ENCODE measurements around the gene ATP9B. TPM values are rescaled to one million over a fixed set of nuclear protein-coding genes. Genes with fewer than 3 reads are reported as not detected.

The ATP9B gene
- total RNA-seq, 1 experiment from 2014 or later: 20.9 TPM

DNA sequence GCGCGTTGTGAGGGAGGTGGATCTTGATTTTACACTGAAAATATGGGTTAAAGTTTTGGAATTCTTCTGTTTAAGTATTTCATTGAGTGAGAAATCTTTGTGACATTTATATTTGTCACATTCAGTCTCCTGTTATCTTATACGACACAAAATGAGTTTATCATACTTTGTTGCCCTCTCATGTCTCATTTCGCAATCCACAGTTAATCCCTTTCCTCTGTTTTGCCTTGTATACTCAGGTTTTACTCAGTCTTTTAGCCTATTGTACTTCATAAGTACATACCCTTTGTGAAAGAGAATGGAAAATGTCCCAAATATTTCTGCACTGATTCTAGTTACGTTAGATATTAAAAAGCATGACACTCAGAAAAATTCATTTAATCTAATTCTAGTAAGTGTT is 142.7 kb downstream of the ATP9B start:
- no peak overlapping the region for H3K27ac ChIP-seq (ENCODE audit: insufficient read length, low read depth, low read length)
- no peak overlapping the region for H4K8ac ChIP-seq (replicated peaks; ENCODE audit: insufficient read length, low read depth, low read length)
- H3K4me3 Mint-ChIP-seq: no peak overlapping the region
- H3K4me1 ChIP-seq (ENCODE audit: insufficient read depth, low read length): no peaks in the 10 kb centered on the region
- H3K4me1 Mint-ChIP-seq: no peaks in the 10 kb centered on the region
- no peak overlapping the region for H3K9ac ChIP-seq (ENCODE audit: extremely low read depth, insufficient read length, low read length)
- no peak overlapping the region for H3K18ac ChIP-seq (ENCODE audit: insufficient read length, low read depth, low read length)
- H3K14ac ChIP-seq (ENCODE audit: insufficient read depth, low read length): no peak overlapping the region
- H3T11ph ChIP-seq (ENCODE audit: low read length): no peak overlapping the region
- no peak overlapping the region; a peak in 1 of 7 replicates for H3K27ac Mint-ChIP-seq
- H4K5ac ChIP-seq (ENCODE audit: insufficient read length, low read depth, low read length): no peak overlapping the region
- no peak overlapping the region for H3K23ac ChIP-seq (ENCODE audit: insufficient read length, low read depth, low read length)
- no peaks in the 10 kb centered on the region for H3K9me3 Mint-ChIP-seq
- H3K27me3 Mint-ChIP-seq (ENCODE audit: low read depth): no peaks in the 10 kb centered on the region
- no peak overlapping the region for H2AK5ac ChIP-seq (ENCODE audit: insufficient read length, low read length)
- no peak overlapping the region for H4K91ac ChIP-seq (ENCODE audit: insufficient read length, low read depth, low read length)
- no peaks in the 10 kb centered on the region for H3K23me2 ChIP-seq (ENCODE audit: insufficient read length, low read depth, low read length, poor library complexity, severe bottlenecking)
- DNase-seq: no peak
- H3K4ac ChIP-seq (ENCODE audit: low read depth, low read length): no peak overlapping the region
- H3K27me3 ChIP-seq (ENCODE audit: insufficient read depth, low read length): no peaks in the 10 kb centered on the region
- H3K4me2 ChIP-seq (ENCODE audit: insufficient read depth, insufficient read length, low read length): no peak overlapping the region
- H3K9me3 ChIP-seq (ENCODE audit: control insufficient read depth, low read depth, low read length): no peaks in the 10 kb centered on the region
- H3K79me1 ChIP-seq (ENCODE audit: insufficient read depth, low read depth, low read length, poor library complexity, severe bottlenecking): peaks cover 2% of the 10 kb centered on the region
- no peaks in the 10 kb centered on the region for H4K20me1 ChIP-seq (ENCODE audit: control insufficient read depth, insufficient read depth, insufficient read length)
- H2AFZ ChIP-seq (ENCODE audit: low read length): no peak overlapping the region
- H2BK20ac ChIP-seq (ENCODE audit: low read depth, low read length, poor library complexity, severe bottlenecking): no peak overlapping the region
- WGBS (ENCODE audit: extremely low coverage, insufficient read length, low lambda C conversion rate): no CpG with 5 or more reads among the region's 5 CpGs
- no peak overlapping the region for H2BK12ac ChIP-seq (ENCODE audit: insufficient read length, low read depth, low read length)
- TF ChIP-seq CTCF (conservative IDR thresholded peaks at IDR 0.05): no peak
- no peak overlapping the region for H2BK5ac ChIP-seq (ENCODE audit: insufficient read length, low read length)
- H3K36me3 Mint-ChIP-seq (ENCODE audit: insufficient read depth in 1 of 3, low read depth in 3 of 3): peaks cover 5 to 10% (median 9%) of the 10 kb centered on the region in 3 experiments
- no peak overlapping the region for H2BK120ac ChIP-seq (ENCODE audit: low read depth, low read length, poor library complexity, severe bottlenecking)
- H2BK15ac ChIP-seq (ENCODE audit: low read depth, low read length): no peak overlapping the region
- H3K79me2 ChIP-seq (ENCODE audit: insufficient read depth, low read length): no peaks in the 10 kb centered on the region
- H3K56ac ChIP-seq (ENCODE audit: insufficient read length, low read depth, low read length): no peak overlapping the region
